PC-9 (cell line): ENCODE measurements around the gene TMEM237. TPM values are rescaled to one million over a fixed set of nuclear protein-coding genes. Genes with fewer than 3 reads are reported as not detected.

Experiments
- BruUV-seq: library from RNA; stranded (reverse); fragments of 400-500 nt; replicated peaks from 2 replicates; lab custom pipeline; 2021; lab: Mats Ljungman, UMichigan
- CTCF ChIA-PET: fragments of 300-600 bp; sonication (Branson Sonifier 250); formaldehyde crosslinking; loops from one replicate; lab custom pipeline; 2022; ENCODE audit warnings: antibody characterized with exemption; lab: Charles Lee
- POLR2A ChIA-PET: fragments of 300-600 bp; sonication (Branson Sonifier 250); formaldehyde crosslinking; loops from one replicate; lab custom pipeline; 2022; ENCODE audit warnings: antibody characterized with exemption; ENCODE audit not compliant: unreplicated experiment; lab: Charles Lee
- DNase-seq, 2 experiments: peaks; one replicate each; pipeline versions ENCODE4 v3.0.0 to v3.0.0-alpha.2; 2015 to 2022; ENCODE audit warnings: mixed read lengths in 1 of 2
- H2AFZ ChIP-seq: fragments of 200-600 bp; sonication (generic); 2 replicates; pipeline ENCODE4 v1.8.1; 2017; ENCODE audit warnings: antibody characterized with exemption
- H3F3A ChIP-seq: fragments of 200-600 bp; sonication (generic); 2 replicates; pipeline ENCODE4 v1.8.1; 2017; ENCODE audit warnings: antibody characterized with exemption, mild to moderate bottlenecking, low read depth; ENCODE audit not compliant: insufficient read depth
- H3K27ac ChIP-seq: fragments of 200-600 bp; sonication (generic); 2 replicates; pipeline ENCODE4 v1.6.1; 2016; ENCODE audit warnings: mixed run types
- H3K27me3 ChIP-seq: fragments of 200-600 bp; sonication (generic); 2 replicates; pipeline ENCODE4 v1.6.1; 2016; ENCODE audit warnings: low read depth, mixed run types; ENCODE audit not compliant: insufficient read depth
- H3K36me3 ChIP-seq: fragments of 200-600 bp; sonication (generic); 2 replicates; pipeline ENCODE4 v1.6.1; 2016; ENCODE audit warnings: low read depth, mixed run types
- H3K4me1 ChIP-seq: fragments of 200-600 bp; sonication (generic); replicated peaks from 2 replicates; pipeline ENCODE4 v1.6.1; 2016; ENCODE audit warnings: mixed run types; ENCODE audit not compliant: insufficient read depth
- H3K4me2 ChIP-seq: fragments of 200-600 bp; sonication (generic); 2 replicates; pipeline ENCODE4 v1.6.1; 2017; ENCODE audit warnings: mixed run types
- H3K4me3 ChIP-seq: fragments of 200-600 bp; sonication (generic); 2 replicates; pipeline ENCODE4 v1.6.1; 2016; ENCODE audit warnings: mixed run types
- H3K79me2 ChIP-seq: fragments of 200-600 bp; sonication (generic); 2 replicates; pipeline ENCODE4 v1.6.1; 2017; ENCODE audit warnings: low read depth, mixed run types
- H3K9me2 ChIP-seq: fragments of 200-600 bp; sonication (generic); 2 replicates; pipeline ENCODE4 v1.8.1; 2017; ENCODE audit warnings: mild to moderate bottlenecking; ENCODE audit not compliant: insufficient read depth
- H3K9me3 ChIP-seq: fragments of 200-600 bp; sonication (generic); 2 replicates; pipeline ENCODE4 v1.8.1; 2016; ENCODE audit warnings: low read depth; ENCODE audit not compliant: insufficient read depth
- H4K20me1 ChIP-seq: fragments of 200-600 bp; sonication (generic); 2 replicates; pipeline ENCODE4 v1.8.1; 2017; ENCODE audit not compliant: insufficient read depth
- EZH2 ChIP-seq: fragments of 200-600 bp; sonication (generic); IDR thresholded peaks from 2 replicates; pipeline ENCODE4 v1.8.0; 2017; ENCODE audit warnings: antibody characterized with exemption, low read depth
- intact Hi-C: fragments of 100-400 bp; cut with micrococcal nuclease; formaldehyde crosslinking; loops from one replicate; pipeline ENCODE4 v1.10.0; 2022; ENCODE audit not compliant: unreplicated experiment
- total RNA-seq: library from RNA; stranded (reverse); gene quantifications from 2 replicates; pipeline ENCODE4 v1.2.3, GENCODE V29; 2021
- TF ChIP-seq, protein P1 (sequence below): fragments of 200-600 bp; sonication (generic); conservative IDR thresholded peaks from 2 replicates; pipeline ENCODE4 v1.6.1; 2017; ENCODE audit warnings: mixed run types, antibody characterized with exemption, mild to moderate bottlenecking, moderate library complexity

TMEM237 gene
- total RNA-seq, 1 experiment from 2014 or later = 24.5 TPM

GRCh38 chr2:201628545-201628944 lies 14.8 kb downstream of the TMEM237 start:
- ChIA-PET CTCF (no interaction called here), POLR2A (no interaction called here)
- Histone ChIP-seq H3K36me3 (peaks cover 7% of the 10 kb centered on the region), H3K9me3 (no peaks in the 10 kb centered on the region), H3F3A (no peaks in the 10 kb centered on the region; the same call in 1 of the 2 replicates), H3K79me2 (no peaks in the 10 kb centered on the region), H3K27me3 (no peaks in the 10 kb centered on the region), H3K9me2 (no peaks in the 10 kb centered on the region; the same call in 1 of the 2 replicates), H3K4me3 (no peak overlapping the region), H3K4me2 (no peak overlapping the region), H3K4me1 (no peaks in the 10 kb centered on the region), H4K20me1 (no peaks in the 10 kb centered on the region), H2AFZ (no peak overlapping the region), H3K27ac (no peak overlapping the region)
- no TSS peak for BruUV-seq
- TF ChIP-seq, protein P1, sequence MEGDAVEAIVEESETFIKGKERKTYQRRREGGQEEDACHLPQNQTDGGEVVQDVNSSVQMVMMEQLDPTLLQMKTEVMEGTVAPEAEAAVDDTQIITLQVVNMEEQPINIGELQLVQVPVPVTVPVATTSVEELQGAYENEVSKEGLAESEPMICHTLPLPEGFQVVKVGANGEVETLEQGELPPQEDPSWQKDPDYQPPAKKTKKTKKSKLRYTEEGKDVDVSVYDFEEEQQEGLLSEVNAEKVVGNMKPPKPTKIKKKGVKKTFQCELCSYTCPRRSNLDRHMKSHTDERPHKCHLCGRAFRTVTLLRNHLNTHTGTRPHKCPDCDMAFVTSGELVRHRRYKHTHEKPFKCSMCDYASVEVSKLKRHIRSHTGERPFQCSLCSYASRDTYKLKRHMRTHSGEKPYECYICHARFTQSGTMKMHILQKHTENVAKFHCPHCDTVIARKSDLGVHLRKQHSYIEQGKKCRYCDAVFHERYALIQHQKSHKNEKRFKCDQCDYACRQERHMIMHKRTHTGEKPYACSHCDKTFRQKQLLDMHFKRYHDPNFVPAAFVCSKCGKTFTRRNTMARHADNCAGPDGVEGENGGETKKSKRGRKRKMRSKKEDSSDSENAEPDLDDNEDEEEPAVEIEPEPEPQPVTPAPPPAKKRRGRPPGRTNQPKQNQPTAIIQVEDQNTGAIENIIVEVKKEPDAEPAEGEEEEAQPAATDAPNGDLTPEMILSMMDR = no peak
- TF ChIP-seq EZH2 = no peak
- intact Hi-C loops = no loop called here
- DNase-seq = no peak

GRCh38 chr2:201622306-201622970 lies 20.9 kb downstream of the TMEM237 start:
- TF ChIP-seq, protein P1 = no peak
- TF ChIP-seq EZH2 = no peak
- BruUV-seq = no TSS peak
- CTCF ChIA-PET = no interaction called here
- Histone ChIP-seq H3K4me3 (no peak overlapping the region), H3K9me2 (no peaks in the 10 kb centered on the region), H4K20me1 (no peaks in the 10 kb centered on the region), H3K4me1 (no peaks in the 10 kb centered on the region), H3F3A (no peaks in the 10 kb centered on the region; the same call in 1 of the 2 replicates), H3K27me3 (no peaks in the 10 kb centered on the region), H3K9me3 (no peaks in the 10 kb centered on the region), H3K4me2 (no peak overlapping the region), H3K27ac (no peak overlapping the region), H3K36me3 (no peaks in the 10 kb centered on the region), H2AFZ (no peak overlapping the region), H3K79me2 (no peaks in the 10 kb centered on the region)
- POLR2A ChIA-PET = no interaction called here
- no peak for DNase-seq
- intact Hi-C loops = no loop called here

DNA sequence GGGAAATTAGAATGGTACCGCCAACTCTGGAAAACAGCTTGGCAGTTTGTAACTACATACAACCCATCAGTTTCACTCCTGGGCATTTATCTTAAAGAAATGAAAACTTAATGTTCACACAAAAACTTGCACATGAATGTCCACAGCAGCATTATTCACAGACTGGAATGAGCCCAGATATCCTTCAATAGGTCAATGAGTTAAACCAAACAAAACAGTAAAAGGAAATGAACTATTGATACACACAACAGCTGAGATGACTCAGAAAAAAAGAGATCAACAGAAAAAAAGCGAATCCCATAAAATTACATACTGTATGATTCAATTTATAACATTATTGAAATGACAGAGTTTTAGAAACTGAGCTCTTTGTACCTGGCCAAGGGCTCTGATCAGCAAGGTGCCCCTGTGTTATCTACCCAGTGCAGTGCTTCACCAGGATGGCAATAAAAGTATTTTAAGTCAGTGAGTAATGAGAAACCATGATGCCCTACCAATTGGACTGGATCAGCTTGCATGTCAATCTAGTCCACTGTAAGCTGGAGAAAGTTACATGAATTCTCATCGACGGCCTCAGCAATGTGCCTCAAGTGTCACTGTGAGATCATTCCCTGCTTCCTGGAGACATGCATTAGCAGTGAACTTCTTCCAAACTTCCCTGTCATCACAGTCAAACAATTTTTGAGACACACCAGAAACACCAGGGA lies 21.9 kb downstream of the TMEM237 start:
- H3K36me3 ChIP-seq = no peaks in the 10 kb centered on the region
- no peaks in the 10 kb centered on the region for H3K4me1 ChIP-seq
- ChIA-PET POLR2A (no interaction called here), CTCF (no interaction called here)
- no peak overlapping the region for H3K27ac ChIP-seq
- no peaks in the 10 kb centered on the region for H3K9me2 ChIP-seq
- H3K79me2 ChIP-seq = no peaks in the 10 kb centered on the region
- no peak overlapping the region for H3K4me3 ChIP-seq
- DNase-seq = no peak
- no peak overlapping the region for H3K4me2 ChIP-seq
- no peak overlapping the region for H2AFZ ChIP-seq
- H3F3A ChIP-seq = no peaks in the 10 kb centered on the region; the same call in 1 of the 2 replicates
- H4K20me1 ChIP-seq = no peaks in the 10 kb centered on the region
- TF ChIP-seq, protein P1 = no peak
- no peak for TF ChIP-seq EZH2
- H3K9me3 ChIP-seq = no peaks in the 10 kb centered on the region
- intact Hi-C loops = no loop called here
- no TSS peak for BruUV-seq
- no peaks in the 10 kb centered on the region for H3K27me3 ChIP-seq
